GM21717 (cell line): ENCODE results near the gene CTCFL.

Experiments
- ATAC-seq: cut with Tn5 transposase; IDR thresholded peaks from one replicate; pipeline ENCODE4 v1.9.1; 2021; ENCODE audit warnings: mild to moderate bottlenecking, moderate library complexity; ENCODE audit not compliant: unreplicated experiment

Gene CTCFL

DNA sequence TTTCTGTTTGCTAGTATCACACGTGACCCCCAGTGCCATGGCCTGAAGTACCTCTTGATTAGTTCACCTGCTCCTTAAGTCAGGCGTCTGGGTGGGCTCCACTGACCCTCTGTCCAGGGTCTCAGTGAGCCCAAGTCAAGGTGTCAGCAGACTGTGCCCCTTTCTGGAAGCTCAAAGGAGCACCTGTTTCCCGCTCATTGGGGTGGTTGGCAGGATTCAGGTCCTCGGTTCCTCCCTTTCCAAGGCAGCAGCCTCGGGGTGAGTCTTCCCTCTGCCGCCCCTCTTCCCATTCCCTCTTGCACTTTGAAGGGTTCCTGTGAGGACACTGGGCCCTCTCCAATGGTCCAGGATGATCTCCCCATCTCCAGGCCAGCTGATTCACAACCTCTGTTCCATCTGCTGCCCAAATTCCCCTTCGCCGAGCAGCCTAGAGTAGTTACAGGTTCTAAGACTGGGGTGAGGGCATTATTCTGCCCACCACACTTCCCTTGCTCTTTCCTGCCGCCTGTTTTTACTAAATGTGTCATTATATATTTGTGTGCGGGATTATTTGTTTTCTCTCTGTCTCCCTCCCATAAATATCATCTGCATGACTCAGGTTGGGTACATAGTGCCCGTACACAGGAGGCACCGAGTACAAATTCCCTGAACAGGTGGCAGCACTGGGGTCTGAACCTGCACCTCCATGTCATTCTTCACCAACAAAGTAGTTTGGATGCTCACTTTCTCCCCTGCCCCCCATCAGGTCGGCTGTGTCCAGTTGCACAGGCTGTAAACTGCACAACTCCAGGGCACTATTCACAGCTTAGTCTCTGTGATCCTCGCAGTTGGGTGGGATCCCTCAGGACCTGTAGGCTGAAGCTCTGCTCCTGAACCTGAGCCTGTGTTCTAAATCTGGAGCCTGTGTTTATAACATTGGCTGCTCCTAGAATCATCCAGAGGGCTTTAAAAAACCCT lies 75.3 kb downstream of the CTCFL start:
- no peak for ATAC-seq

DNA sequence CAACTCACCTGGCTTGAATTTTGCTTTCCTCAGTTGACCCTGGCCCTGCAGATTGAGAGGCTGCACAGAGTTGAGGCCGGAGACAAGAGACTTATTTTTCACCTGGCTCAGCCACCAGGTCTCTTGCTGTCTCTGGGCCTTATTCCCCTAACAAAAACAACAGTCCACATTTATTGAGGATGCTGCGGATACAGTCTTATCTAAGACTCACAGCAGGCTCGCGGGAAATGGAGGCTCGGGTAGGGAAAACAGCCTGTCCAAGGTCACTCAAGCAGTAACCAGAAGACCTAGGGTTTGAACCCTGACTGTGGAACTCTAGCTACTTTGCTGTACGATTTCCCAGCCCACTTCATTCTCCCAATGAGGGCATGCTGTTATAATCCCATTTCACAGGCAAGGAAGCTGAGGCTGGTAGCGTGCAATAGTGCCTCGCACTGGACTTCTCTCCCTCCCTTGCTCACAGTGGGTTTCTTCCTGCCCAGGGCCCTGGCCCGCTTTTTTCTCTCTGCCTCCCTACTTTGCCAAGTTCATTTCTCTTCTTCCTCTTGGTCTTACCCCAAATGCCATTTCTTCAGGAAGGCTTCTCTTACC lies 76.1 kb downstream of the CTCFL start:
- no peak for ATAC-seq
